Endothelial cell (in vitro differentiated cells): ENCODE measurements around the gene NEK3. TPM values are rescaled to one million over a fixed set of nuclear protein-coding genes. Genes with fewer than 3 reads are reported as not detected.

Experiments used
- DNase-seq: peaks from one replicate; pipeline ENCODE4 v3.0.0; 2021; ENCODE audit warnings: low spot score
- H3K27ac Mint-ChIP-seq: one replicate; pipeline ENCODE4 v1.8.0; 2021; ENCODE audit warnings: mixed read lengths, inconsistent platforms; ENCODE audit not compliant: unreplicated experiment
- H3K27me3 Mint-ChIP-seq: one replicate; pipeline ENCODE4 v1.8.0; 2021; ENCODE audit warnings: mild to moderate bottlenecking, moderate library complexity, mixed read lengths, inconsistent platforms; ENCODE audit not compliant: unreplicated experiment
- H3K36me3 Mint-ChIP-seq: one replicate; pipeline ENCODE4 v1.8.0; 2021; ENCODE audit warnings: mild to moderate bottlenecking, low read depth, mixed read lengths, inconsistent platforms; ENCODE audit not compliant: unreplicated experiment
- H3K4me1 Mint-ChIP-seq: one replicate; pipeline ENCODE4 v1.8.0; 2021; ENCODE audit warnings: mild to moderate bottlenecking, mixed read lengths, inconsistent platforms; ENCODE audit not compliant: unreplicated experiment
- H3K4me3 Mint-ChIP-seq: one replicate; pipeline ENCODE4 v1.8.0; 2021; ENCODE audit warnings: mild to moderate bottlenecking, mixed read lengths, inconsistent platforms; ENCODE audit not compliant: unreplicated experiment
- H3K9me3 Mint-ChIP-seq: one replicate; pipeline ENCODE4 v1.8.0; 2021; ENCODE audit warnings: mixed read lengths, inconsistent platforms; ENCODE audit not compliant: unreplicated experiment
- CTCF ChIP-seq: fragments of 200-600 bp; sonication (generic); IDR thresholded peaks from one replicate; pipeline ENCODE4 v1.5.0; 2021; ENCODE audit warnings: antibody characterized with exemption; ENCODE audit not compliant: unreplicated experiment
- total RNA-seq: library from RNA; stranded (reverse); fragmentation: NEBNext Ultra II Directional; extraction: Animal tissue kit (Norgen Biotek cat#: 25700); gene quantifications from one replicate; pipeline ENCODE4 v1.2.1, GENCODE V29; 2021; ENCODE audit not compliant: unreplicated experiment

NEK3 gene
- total RNA-seq, 1 donor from 2014 or later, result 82.4 TPM

GRCh38 chr13:52161181-52161646 lies 1.8 kb upstream of the NEK3 start:
- no peak for DNase-seq
- no peak overlapping the region for H3K4me3 Mint-ChIP-seq
- no peaks in the 10 kb centered on the region for H3K9me3 Mint-ChIP-seq
- H3K4me1 Mint-ChIP-seq, result peaks cover 73% of the 10 kb centered on the region
- H3K27ac Mint-ChIP-seq, result peak overlapping the region; percentile 61
- TF ChIP-seq CTCF, result no peak
- H3K36me3 Mint-ChIP-seq, result no peaks in the 10 kb centered on the region
- H3K27me3 Mint-ChIP-seq, result no peaks in the 10 kb centered on the region

GRCh38 chr13:52160506-52160905 lies 1.1 kb upstream of the NEK3 start:
- Mint-ChIP-seq H3K27me3 (no peaks in the 10 kb centered on the region), H3K4me3 (no peak overlapping the region), H3K27ac (no peak overlapping the region), H3K9me3 (no peaks in the 10 kb centered on the region), H3K36me3 (no peaks in the 10 kb centered on the region), H3K4me1 (peaks cover 72% of the 10 kb centered on the region)
- DNase-seq, result no peak
- no peak for TF ChIP-seq CTCF

GRCh38 chr13:52160053-52160452 lies 656 bp upstream of the NEK3 start:
- H3K27ac Mint-ChIP-seq, result peak overlapping the region; percentile 55
- DNase-seq, result no peak
- no peaks in the 10 kb centered on the region for H3K9me3 Mint-ChIP-seq
- H3K4me1 Mint-ChIP-seq, result peaks cover 67% of the 10 kb centered on the region
- peak overlapping the region; percentile 80 for H3K4me3 Mint-ChIP-seq
- H3K36me3 Mint-ChIP-seq, result no peaks in the 10 kb centered on the region
- no peaks in the 10 kb centered on the region for H3K27me3 Mint-ChIP-seq
- no peak for TF ChIP-seq CTCF

GRCh38 chr13:52158629-52159158 lies 703 bp downstream of the NEK3 start:
- Mint-ChIP-seq H3K27ac (peak overlapping the region; percentile 92), H3K36me3 (no peaks in the 10 kb centered on the region), H3K27me3 (no peaks in the 10 kb centered on the region), H3K4me1 (peaks cover 58% of the 10 kb centered on the region), H3K9me3 (no peaks in the 10 kb centered on the region), H3K4me3 (peak overlapping the region; percentile 94)
- DNase-seq, result no peak
- no peak for TF ChIP-seq CTCF

- no peak for TF ChIP-seq CTCF
- Mint-ChIP-seq H3K9me3 (no peaks in the 10 kb centered on the region), H3K4me1 (peaks cover 41% of the 10 kb centered on the region), H3K27ac (peak overlapping the region; percentile 78), H3K4me3 (peak overlapping the region; percentile 35), H3K27me3 (no peaks in the 10 kb centered on the region), H3K36me3 (no peaks in the 10 kb centered on the region)
- no peak for DNase-seq
Observed at GRCh38 chr13:52156724-52157261, 2.6 kb downstream of the NEK3 start.
